Parathyroid adenoma (tissue), 2 donors: ENCODE data around the gene TAS2R43.
"Not testable (repeated sequence)": the region's sequence is repeated elsewhere in the genome, so short reads cannot be mapped to it uniquely, and the experiment has no call there.

Experiments used
- H2AFZ ChIP-seq: fragments of 300-600 bp; sonication (generic); one replicate; pipeline ENCODE4 v1.7.0; 2017; ENCODE audit warnings: antibody characterized with exemption, mild to moderate bottlenecking
- H3K27ac ChIP-seq: fragments of 300-600 bp; sonication (generic); one replicate; pipeline ENCODE4 v1.7.0; 2017
- H3K27me3 ChIP-seq: fragments of 300-600 bp; sonication (generic); one replicate; pipeline ENCODE4 v1.7.0; 2017; ENCODE audit warnings: low read length; ENCODE audit not compliant: control insufficient read depth, insufficient read depth
- H3K36me3 ChIP-seq: fragments of 300-600 bp; sonication (generic); one replicate; pipeline ENCODE4 v1.7.0; 2017; ENCODE audit warnings: low read length; ENCODE audit not compliant: control insufficient read depth, insufficient read depth
- H3K4me1 ChIP-seq: fragments of 300-600 bp; sonication (generic); one replicate; pipeline ENCODE4 v1.7.0; 2017; ENCODE audit warnings: control low read depth
- H3K4me2 ChIP-seq: fragments of 300-600 bp; sonication (generic); one replicate; pipeline ENCODE4 v1.7.0; 2017; ENCODE audit warnings: low read length
- H3K4me3 ChIP-seq: fragments of 300-600 bp; sonication (generic); one replicate; pipeline ENCODE4 v1.7.0; 2017; ENCODE audit warnings: low read depth, low read length
- H3K79me2 ChIP-seq: fragments of 300-600 bp; sonication (generic); one replicate; pipeline ENCODE4 v1.7.0; 2017; ENCODE audit warnings: control low read depth
- H3K9ac ChIP-seq: fragments of 300-600 bp; sonication (generic); one replicate; pipeline ENCODE4 v1.7.0; 2017; ENCODE audit warnings: mild to moderate bottlenecking
- H3K9me3 ChIP-seq: fragments of 300-600 bp; sonication (generic); one replicate; pipeline ENCODE4 v1.7.0; 2017; ENCODE audit warnings: low read length; ENCODE audit not compliant: control insufficient read depth
- TF ChIP-seq, protein P1 (sequence below): fragments of 300-600 bp; sonication (generic); IDR thresholded peaks from one replicate; pipeline ENCODE4 v1.7.0; 2017; ENCODE audit warnings: antibody characterized with exemption, mild to moderate bottlenecking
- donor health status: primary hyperparathyroidism.

Gene TAS2R43

DNA sequence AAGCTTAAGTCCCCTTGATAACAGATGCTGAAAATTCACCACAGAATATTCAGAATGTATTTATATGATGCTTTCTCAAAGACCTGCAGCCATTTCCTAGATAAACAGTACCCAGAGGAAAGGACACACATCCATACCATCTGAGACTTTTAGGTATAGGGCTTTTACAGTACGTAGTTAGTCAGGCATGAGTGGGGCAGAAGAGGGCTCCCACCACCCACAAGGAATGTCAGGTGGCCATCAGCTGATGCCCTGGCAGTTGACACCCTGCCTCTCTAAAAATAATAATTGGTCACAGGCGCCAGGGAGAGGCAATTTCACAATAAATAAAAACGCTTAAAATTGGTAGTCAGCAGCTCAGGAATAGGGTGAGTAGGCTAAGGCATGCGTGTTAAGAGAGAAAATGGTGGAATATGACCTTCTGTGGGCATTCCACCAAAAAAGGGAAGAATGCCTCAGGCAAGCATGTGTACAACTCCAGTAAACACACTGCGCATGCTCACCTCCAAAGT lies 22.2 kb downstream of the TAS2R43 start:
- Histone ChIP-seq H3K79me2 (no peaks in the 10 kb centered on the region), H3K9me3 (no peaks in the 10 kb centered on the region), H3K4me1 (no peaks in the 10 kb centered on the region), H3K27ac (no peak overlapping the region), H3K4me2 (no peak overlapping the region), H3K36me3 (no peaks in the 10 kb centered on the region), H2AFZ (no peak overlapping the region), H3K4me3 (no peak overlapping the region), H3K9ac (no peak overlapping the region), H3K27me3 (no peaks in the 10 kb centered on the region)
- TF ChIP-seq, protein P1, sequence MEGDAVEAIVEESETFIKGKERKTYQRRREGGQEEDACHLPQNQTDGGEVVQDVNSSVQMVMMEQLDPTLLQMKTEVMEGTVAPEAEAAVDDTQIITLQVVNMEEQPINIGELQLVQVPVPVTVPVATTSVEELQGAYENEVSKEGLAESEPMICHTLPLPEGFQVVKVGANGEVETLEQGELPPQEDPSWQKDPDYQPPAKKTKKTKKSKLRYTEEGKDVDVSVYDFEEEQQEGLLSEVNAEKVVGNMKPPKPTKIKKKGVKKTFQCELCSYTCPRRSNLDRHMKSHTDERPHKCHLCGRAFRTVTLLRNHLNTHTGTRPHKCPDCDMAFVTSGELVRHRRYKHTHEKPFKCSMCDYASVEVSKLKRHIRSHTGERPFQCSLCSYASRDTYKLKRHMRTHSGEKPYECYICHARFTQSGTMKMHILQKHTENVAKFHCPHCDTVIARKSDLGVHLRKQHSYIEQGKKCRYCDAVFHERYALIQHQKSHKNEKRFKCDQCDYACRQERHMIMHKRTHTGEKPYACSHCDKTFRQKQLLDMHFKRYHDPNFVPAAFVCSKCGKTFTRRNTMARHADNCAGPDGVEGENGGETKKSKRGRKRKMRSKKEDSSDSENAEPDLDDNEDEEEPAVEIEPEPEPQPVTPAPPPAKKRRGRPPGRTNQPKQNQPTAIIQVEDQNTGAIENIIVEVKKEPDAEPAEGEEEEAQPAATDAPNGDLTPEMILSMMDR: no peak

DNA sequence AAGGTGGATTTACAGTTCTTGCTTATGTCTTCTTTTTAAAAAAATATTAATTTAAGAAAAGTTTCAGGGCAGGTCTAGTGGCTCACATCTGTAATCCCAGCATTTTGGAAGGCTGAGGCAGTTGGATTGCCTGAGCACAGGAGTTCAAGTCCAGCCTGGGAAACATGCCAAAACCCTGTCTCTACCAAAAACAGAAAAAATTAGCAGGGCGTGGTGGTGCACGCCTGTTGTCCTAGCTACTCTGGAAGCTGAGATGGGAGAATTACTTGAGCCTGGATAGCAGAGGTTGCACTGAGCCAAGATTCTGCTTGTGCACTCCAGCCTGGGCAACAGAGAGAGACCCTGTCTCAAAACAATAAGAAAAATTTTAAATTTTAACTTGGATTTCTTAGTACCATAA lies 24.6 kb downstream of the TAS2R43 start:
- Histone ChIP-seq H3K27me3 (no peaks in the 10 kb centered on the region), H3K9ac (no peak overlapping the region), H3K36me3 (no peaks in the 10 kb centered on the region), H3K9me3 (no peaks in the 10 kb centered on the region), H3K27ac (no peak overlapping the region), H3K4me3 (no peak overlapping the region), H3K4me2 (no peak overlapping the region), H2AFZ (no peak overlapping the region), H3K79me2 (peaks cover 2% of the 10 kb centered on the region), H3K4me1 (no peaks in the 10 kb centered on the region)
- TF ChIP-seq, protein P1: no peak

DNA sequence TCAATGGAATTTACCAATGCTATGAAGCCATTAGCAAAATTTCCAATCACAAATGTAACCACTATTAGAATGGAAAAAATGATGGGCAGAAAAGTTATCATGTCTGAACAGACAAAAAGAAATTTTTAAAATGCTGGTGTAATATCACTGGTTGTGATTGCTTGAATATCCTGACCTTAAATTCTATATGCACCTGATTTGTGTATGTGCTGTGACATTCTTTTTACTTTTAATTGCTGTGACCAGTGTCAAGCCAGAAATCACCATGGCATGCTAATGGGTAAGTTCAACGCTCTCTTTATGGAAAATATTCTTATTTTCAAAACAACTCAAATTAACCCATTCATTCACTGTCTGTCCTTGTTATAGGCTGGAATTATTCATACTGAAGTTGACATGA lies 29.9 kb downstream of the TAS2R43 start, which contains the start of gene TAS2R46:
Gene TAS2R46 (minus strand): TSS at position 101 of the 400 bp plus-strand sequence. CDS start 0 bp downstream, at position 101.
- not testable (repeated sequence) for H3K9me3 ChIP-seq, H3K27ac ChIP-seq, H3K4me1 ChIP-seq, H3K9ac ChIP-seq, H3K79me2 ChIP-seq, H3K4me2 ChIP-seq, H2AFZ ChIP-seq, H3K36me3 ChIP-seq, H3K4me3 ChIP-seq, H3K27me3 ChIP-seq

DNA sequence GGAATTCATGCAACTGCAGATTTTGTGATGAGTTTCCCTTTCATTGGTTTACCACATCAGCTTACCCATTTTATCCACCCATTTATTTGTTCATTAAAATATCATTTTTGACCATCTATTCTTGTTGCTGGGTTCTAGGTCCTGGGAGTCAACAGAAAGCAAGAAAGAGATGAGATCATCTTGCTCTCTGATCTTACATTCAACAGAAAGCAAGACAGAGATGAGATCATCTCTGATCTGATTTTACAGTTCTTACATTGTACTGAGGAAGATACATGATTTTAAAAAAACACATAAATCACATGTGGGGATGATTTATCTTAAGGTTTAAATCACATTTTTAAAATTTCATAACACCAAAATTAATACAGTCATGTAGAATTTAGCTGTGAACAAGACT lies 32.3 kb downstream of the TAS2R43 start:
- Histone ChIP-seq H3K27me3 (no peaks in the 10 kb centered on the region), H3K27ac (no peak overlapping the region), H3K9ac (no peak overlapping the region), H2AFZ (no peak overlapping the region), H3K4me2 (no peak overlapping the region), H3K9me3 (no peaks in the 10 kb centered on the region), H3K4me3 (no peak overlapping the region), H3K79me2 (peaks cover 8% of the 10 kb centered on the region), H3K4me1 (no peaks in the 10 kb centered on the region), H3K36me3 (no peaks in the 10 kb centered on the region)
- TF ChIP-seq, protein P1: no peak

DNA sequence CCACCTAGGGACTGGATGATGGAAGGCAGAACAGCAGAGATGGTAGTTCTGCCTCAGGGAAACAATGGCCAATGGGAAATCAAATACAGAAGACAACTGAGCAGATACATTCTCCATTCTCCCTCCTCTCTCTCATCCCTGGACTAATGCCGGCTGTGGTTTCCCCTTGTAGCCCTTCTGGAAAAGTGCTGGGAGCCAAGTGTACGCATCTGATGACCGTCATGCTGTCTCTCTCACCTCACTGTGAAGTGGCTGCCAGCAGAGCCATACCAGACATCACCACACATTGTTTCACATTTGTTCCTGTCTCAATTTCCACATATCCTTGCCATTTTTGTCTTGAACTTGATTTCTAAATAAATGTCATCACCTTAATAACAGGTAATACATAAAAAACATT lies 33.1 kb downstream of the TAS2R43 start:
- Histone ChIP-seq H3K9ac (no peak overlapping the region), H3K27me3 (no peaks in the 10 kb centered on the region), H3K79me2 (peaks cover 8% of the 10 kb centered on the region), H3K4me3 (no peak overlapping the region), H3K36me3 (no peaks in the 10 kb centered on the region), H2AFZ (no peak overlapping the region), H3K4me2 (no peak overlapping the region), H3K4me1 (no peaks in the 10 kb centered on the region), H3K27ac (no peak overlapping the region), H3K9me3 (no peaks in the 10 kb centered on the region)
- TF ChIP-seq, protein P1: no peak
